NT2/D1 (cell line): ENCODE data around the gene NUDT12.

Experiments
- SUZ12 ChIP-seq: IDR thresholded peaks from 2 replicates; pipeline ENCODE4 v1.6.1; 2011; ENCODE audit not compliant: insufficient read length, insufficient read depth; ENCODE audit errors: extremely low read depth
- ZNF274 ChIP-seq: IDR thresholded peaks from 2 replicates; pipeline ENCODE4 v1.6.1; 2011; ENCODE audit warnings: mild to moderate bottlenecking, low read depth, low read length

DNA sequence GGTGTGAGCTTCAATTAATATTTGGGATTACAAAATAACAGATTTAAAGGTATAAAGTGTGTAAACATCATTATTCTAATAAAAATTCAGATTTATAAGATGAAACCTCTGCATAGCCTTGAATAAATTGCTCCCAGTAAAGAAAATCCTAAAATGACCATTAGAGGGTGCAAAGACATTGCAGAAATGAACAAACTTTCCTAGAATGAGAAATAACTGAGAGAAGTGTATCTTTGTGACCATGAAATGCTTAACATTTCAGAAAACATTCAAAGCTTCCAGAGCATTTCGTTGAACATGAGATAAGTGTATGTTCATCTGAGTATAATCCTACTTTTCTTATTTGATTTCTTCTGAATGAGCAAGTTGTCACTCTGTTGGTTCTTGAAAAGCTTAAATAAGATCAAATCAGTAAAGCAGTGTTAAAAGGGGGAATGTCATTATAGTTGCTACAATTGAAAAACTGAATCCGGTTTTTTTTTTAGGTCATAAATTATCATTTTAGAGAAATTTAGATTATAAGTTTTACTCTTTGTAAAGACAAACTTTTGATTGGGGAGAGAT is 24.7 kb upstream of the NUDT12 start:
- TF ChIP-seq SUZ12 (no peak), ZNF274 (no peak)
